HepG2 (cell line): ENCODE results near the gene RNF208. TPM values are rescaled to one million over a fixed set of nuclear protein-coding genes. Genes with fewer than 3 reads are reported as not detected.

Source experiments
- DPF2 ChIP-seq: sonication (generic); formaldehyde crosslinking; IDR thresholded peaks from 2 replicates; pipeline ENCODE4 v1.4.0; 2020; ENCODE audit warnings: mild to moderate bottlenecking, low read depth, missing genetic modification reagents, borderline replicate concordance
- EEA1 ChIP-seq: sonication (generic); formaldehyde crosslinking; IDR thresholded peaks from 2 replicates; pipeline ENCODE4 v1.5.1; 2020; ENCODE audit warnings: mild to moderate bottlenecking, missing genetic modification reagents, borderline replicate concordance
- GATAD1 ChIP-seq: IDR thresholded peaks from 2 replicates; pipeline ENCODE4 v1.6.1; 2016; ENCODE audit warnings: missing genetic modification reagents, missing compliant biosample characterization
- KDM5A ChIP-seq: fragments of 200-600 bp; sonication (generic); IDR thresholded peaks from 2 replicates; pipeline ENCODE4 v1.7.0; 2018; ENCODE audit warnings: antibody characterized with exemption, mild to moderate bottlenecking, low read length, borderline replicate concordance
- KLF9 ChIP-seq: IDR thresholded peaks from 2 replicates; pipeline ENCODE4 v1.6.1; 2016; ENCODE audit warnings: low read depth
- NFIC ChIP-seq: IDR thresholded peaks from 2 replicates; pipeline ENCODE4 v1.6.1; 2012; ENCODE audit warnings: mild to moderate bottlenecking, low read length, inconsistent platforms
- NFKBIZ ChIP-seq: IDR thresholded peaks from 2 replicates; pipeline ENCODE4 v1.6.1; 2018; ENCODE audit warnings: missing genetic modification reagents, missing compliant biosample characterization
- PITX1 ChIP-seq: sonication (generic); formaldehyde crosslinking; IDR thresholded peaks from 2 replicates; pipeline ENCODE4 v1.5.1; 2020; ENCODE audit warnings: mild to moderate bottlenecking, missing genetic modification reagents
- SIN3B ChIP-seq: fragments of 150-350 bp; IDR thresholded peaks from 2 replicates; pipeline ENCODE4 v1.6.1; 2014; ENCODE audit warnings: low read length
- YY1 ChIP-seq: IDR thresholded peaks from 2 replicates; pipeline ENCODE4 v1.6.1; 2011; ENCODE audit warnings: low read length, low read depth, moderate library complexity, mild to moderate bottlenecking; ENCODE audit not compliant: insufficient read depth, insufficient replicate concordance
- ZBTB26 ChIP-seq: IDR thresholded peaks from 2 replicates; pipeline ENCODE4 v1.6.1; 2016; ENCODE audit warnings: missing compliant biosample characterization, missing genetic modification reagents, borderline replicate concordance
- ZBTB38 ChIP-seq: sonication (generic); formaldehyde crosslinking; IDR thresholded peaks from 2 replicates; pipeline ENCODE4 v1.5.1; 2020; ENCODE audit warnings: mild to moderate bottlenecking, missing genetic modification reagents
- ZFP90 ChIP-seq: sonication (generic); formaldehyde crosslinking; IDR thresholded peaks from 2 replicates; pipeline ENCODE4 v1.8.0; 2022; ENCODE audit warnings: missing genetic modification reagents, mild to moderate bottlenecking, inconsistent platforms, borderline replicate concordance
- ZNF296 ChIP-seq: sonication (generic); formaldehyde crosslinking; conservative IDR thresholded peaks from 2 replicates; pipeline ENCODE4 v1.5.0; 2020; ENCODE audit warnings: mild to moderate bottlenecking, missing genetic modification reagents
- ZNF512B ChIP-seq: sonication (generic); formaldehyde crosslinking; IDR thresholded peaks from 2 replicates; pipeline ENCODE4 v1.5.1; 2020; ENCODE audit warnings: missing genetic modification reagents, mild to moderate bottlenecking, borderline replicate concordance
- ZNF646 ChIP-seq: sonication (generic); formaldehyde crosslinking; IDR thresholded peaks from 2 replicates; pipeline ENCODE4 v1.9.0; 2021; ENCODE audit warnings: mild to moderate bottlenecking, missing genetic modification reagents
- polyA plus RNA-seq, 8 experiments: library from polyadenylated mRNA; depleted of rRNA in 3 of 8; stranded (reverse) in 7 of 8; unstranded in 1 of 8; fragments of >200 nt; fragmentation: Illumina TruSeq in 4 of 8; extraction: Trizol in 4 of 8; gene quantifications; 2 replicates each; pipeline versions ENCODE4 v1.2.1 to v1.2.3, GENCODE V29; 2011 to 2016; ENCODE audit warnings: low read depth in 4 of 8, missing spikeins in 1 of 8, mixed read lengths in 1 of 8; ENCODE audit not compliant: insufficient read depth in 1 of 8
- total RNA-seq, 5 experiments: library from RNA; depleted of rRNA; stranded (reverse); fragments of >200 nt; fragmentation: Illumina TruSeq; extraction: Trizol; gene quantifications; 2 replicates each; pipeline ENCODE4 v1.2.3, GENCODE V29; 2016; ENCODE audit warnings: low read depth in 1 of 5

Gene RNF208
- total and polyA plus RNA-seq, 2 of the 13 experiments (the other 11 are each of a cell fraction or from before 2014, with no cell fraction given): 1.6 to 2.1 TPM

GRCh38 chr9:137205126-137206069 lies 16.6 kb downstream of the RNF208 start, which contains the start of the genes NDOR1 and TMEM203 (continued):
- TF ChIP-seq KDM5A (peak; percentile 99), GATAD1 (CRISPR knock-in tag) (peak; percentile 100), DPF2 (CRISPR knock-in tag) (no peak), ZNF512B (CRISPR knock-in tag) (no peak), NFIC (no peak), ZBTB26 (CRISPR knock-in tag) (0 out of 2 replicates have a peak, but pooled peaks have one; percentile 33), ZNF296 (no peak), ZFP90 (CRISPR knock-in tag) (0 out of 2 replicates have a peak, but pooled peaks have one; percentile 57), NFKBIZ (CRISPR knock-in tag) (peak; percentile 73; the same call in 1 of the 2 replicates), EEA1 (CRISPR knock-in tag) (no peak), PITX1 (CRISPR knock-in tag) (peak; percentile 29; the same call in 1 of the 2 replicates), ZBTB38 (CRISPR knock-in tag) (0 out of 2 replicates have a peak, but pooled peaks have one; percentile 17), YY1 (peak; percentile 94), KLF9 (CRISPR knock-in tag) (no peak), SIN3B (peak; percentile 96), ZNF646 (CRISPR knock-in tag) (no peak)
